ENCODE measurements around the gene ARMC9.

ARMC9 gene

GRCh38 chr2:231207734-231208133 lies 9.3 kb downstream of the ARMC9 start:
- Mint-ChIP-seq H3K4me3 (no peak overlapping the region), H3K4me1 (ENCODE audit: low read depth) (peaks cover 5% of the 10 kb centered on the region), H3K9me3 (no peaks in the 10 kb centered on the region), H3K36me3 (ENCODE audit: low read depth) (no peaks in the 10 kb centered on the region), H3K27me3 (no peaks in the 10 kb centered on the region), H3K27ac (no peak overlapping the region)
- DNase-seq: no peak

GRCh38 chr2:231210782-231211181 lies 12.4 kb downstream of the ARMC9 start:
- H3K9me3 Mint-ChIP-seq: no peaks in the 10 kb centered on the region
- H3K4me1 Mint-ChIP-seq (ENCODE audit: low read depth): peaks cover 5% of the 10 kb centered on the region
- no peak overlapping the region for H3K4me3 Mint-ChIP-seq
- no peak overlapping the region for H3K27ac Mint-ChIP-seq
- no peaks in the 10 kb centered on the region for H3K27me3 Mint-ChIP-seq
- H3K36me3 Mint-ChIP-seq (ENCODE audit: low read depth): no peaks in the 10 kb centered on the region
- DNase-seq: no peak

- no peak overlapping the region for H3K4me3 Mint-ChIP-seq
- no peaks in the 10 kb centered on the region for H3K36me3 Mint-ChIP-seq (ENCODE audit: low read depth)
- no peak overlapping the region for H3K27ac Mint-ChIP-seq
- H3K4me1 Mint-ChIP-seq (ENCODE audit: low read depth): peaks cover 5% of the 10 kb centered on the region
- H3K27me3 Mint-ChIP-seq: no peaks in the 10 kb centered on the region
- no peaks in the 10 kb centered on the region for H3K9me3 Mint-ChIP-seq
- DNase-seq: no peak
Measured at GRCh38 chr2:231211486-231211885, 13.1 kb downstream of the ARMC9 start.

GRCh38 chr2:231212329-231212845 lies 14.0 kb downstream of the ARMC9 start:
- no peak overlapping the region for H3K4me3 Mint-ChIP-seq
- H3K27ac Mint-ChIP-seq: no peak overlapping the region
- no peaks in the 10 kb centered on the region for H3K9me3 Mint-ChIP-seq
- H3K4me1 Mint-ChIP-seq (ENCODE audit: low read depth): peaks cover 5% of the 10 kb centered on the region
- no peaks in the 10 kb centered on the region for H3K27me3 Mint-ChIP-seq
- no peaks in the 10 kb centered on the region for H3K36me3 Mint-ChIP-seq (ENCODE audit: low read depth)
- no peak for DNase-seq

GRCh38 chr2:231213931-231214642 lies 15.7 kb downstream of the ARMC9 start:
- no peaks in the 10 kb centered on the region for H3K27me3 Mint-ChIP-seq
- peaks cover 2% of the 10 kb centered on the region for H3K36me3 Mint-ChIP-seq (ENCODE audit: low read depth)
- peaks cover 5% of the 10 kb centered on the region for H3K4me1 Mint-ChIP-seq (ENCODE audit: low read depth)
- no peaks in the 10 kb centered on the region for H3K9me3 Mint-ChIP-seq
- no peak overlapping the region for H3K4me3 Mint-ChIP-seq
- no peak for DNase-seq
- H3K27ac Mint-ChIP-seq: no peak overlapping the region

- Mint-ChIP-seq H3K4me1 (ENCODE audit: low read depth) (no peaks in the 10 kb centered on the region), H3K27me3 (no peaks in the 10 kb centered on the region), H3K36me3 (ENCODE audit: low read depth) (peaks cover 2% of the 10 kb centered on the region), H3K27ac (no peak overlapping the region), H3K9me3 (no peaks in the 10 kb centered on the region), H3K4me3 (no peak overlapping the region)
- no peak for DNase-seq
Measured at GRCh38 chr2:231218366-231218765, 19.9 kb downstream of the ARMC9 start.

- Mint-ChIP-seq H3K4me1 (ENCODE audit: low read depth) (no peaks in the 10 kb centered on the region), H3K36me3 (ENCODE audit: low read depth) (peaks cover 2% of the 10 kb centered on the region), H3K27me3 (no peaks in the 10 kb centered on the region), H3K9me3 (no peaks in the 10 kb centered on the region), H3K27ac (no peak overlapping the region), H3K4me3 (no peak overlapping the region)
- DNase-seq: no peak
Measured at GRCh38 chr2:231219289-231219688, 20.9 kb downstream of the ARMC9 start.

- no peaks in the 10 kb centered on the region for H3K4me1 Mint-ChIP-seq (ENCODE audit: low read depth)
- no peaks in the 10 kb centered on the region for H3K9me3 Mint-ChIP-seq
- no peak for DNase-seq
- no peaks in the 10 kb centered on the region for H3K27me3 Mint-ChIP-seq
- no peak overlapping the region for H3K4me3 Mint-ChIP-seq
- peaks cover 2% of the 10 kb centered on the region for H3K36me3 Mint-ChIP-seq (ENCODE audit: low read depth)
- H3K27ac Mint-ChIP-seq: no peak overlapping the region
Measured at GRCh38 chr2:231221761-231222160, 23.3 kb downstream of the ARMC9 start.

- DNase-seq: no peak
- Mint-ChIP-seq H3K9me3 (no peaks in the 10 kb centered on the region), H3K4me1 (ENCODE audit: low read depth) (peaks cover 3% of the 10 kb centered on the region), H3K36me3 (ENCODE audit: low read depth) (peaks cover 2% of the 10 kb centered on the region), H3K27ac (no peak overlapping the region), H3K4me3 (no peak overlapping the region), H3K27me3 (no peaks in the 10 kb centered on the region)
Measured at GRCh38 chr2:231222318-231223000, 24.0 kb downstream of the ARMC9 start.

GRCh38 chr2:231223001-231223375 lies 24.6 kb downstream of the ARMC9 start:
- no peak overlapping the region for H3K4me3 Mint-ChIP-seq
- DNase-seq: no peak
- H3K36me3 Mint-ChIP-seq (ENCODE audit: low read depth): peaks cover under 1% of the 10 kb centered on the region
- no peak overlapping the region for H3K27ac Mint-ChIP-seq
- no peaks in the 10 kb centered on the region for H3K9me3 Mint-ChIP-seq
- no peaks in the 10 kb centered on the region for H3K27me3 Mint-ChIP-seq
- peaks cover 3% of the 10 kb centered on the region for H3K4me1 Mint-ChIP-seq (ENCODE audit: low read depth)

GRCh38 chr2:231223458-231223976 lies 25.1 kb downstream of the ARMC9 start:
- H3K27me3 Mint-ChIP-seq: no peaks in the 10 kb centered on the region
- peaks cover 3% of the 10 kb centered on the region for H3K4me1 Mint-ChIP-seq (ENCODE audit: low read depth)
- no peaks in the 10 kb centered on the region for H3K9me3 Mint-ChIP-seq
- H3K27ac Mint-ChIP-seq: no peak overlapping the region
- H3K36me3 Mint-ChIP-seq (ENCODE audit: low read depth): no peaks in the 10 kb centered on the region
- no peak for DNase-seq
- no peak overlapping the region for H3K4me3 Mint-ChIP-seq

GRCh38 chr2:231227310-231228162 lies 29.1 kb downstream of the ARMC9 start:
- no peak for DNase-seq
- Mint-ChIP-seq H3K9me3 (no peaks in the 10 kb centered on the region), H3K27me3 (no peaks in the 10 kb centered on the region), H3K4me3 (no peak overlapping the region), H3K4me1 (ENCODE audit: low read depth) (peaks cover 3% of the 10 kb centered on the region), H3K36me3 (ENCODE audit: low read depth) (no peaks in the 10 kb centered on the region), H3K27ac (no peak overlapping the region)

GRCh38 chr2:231228223-231228622 lies 29.8 kb downstream of the ARMC9 start:
- Mint-ChIP-seq H3K4me1 (ENCODE audit: low read depth) (peaks cover 3% of the 10 kb centered on the region), H3K27me3 (no peaks in the 10 kb centered on the region), H3K9me3 (no peaks in the 10 kb centered on the region), H3K27ac (no peak overlapping the region), H3K4me3 (no peak overlapping the region), H3K36me3 (ENCODE audit: low read depth) (no peaks in the 10 kb centered on the region)
- DNase-seq: no peak

- Mint-ChIP-seq H3K4me1 (ENCODE audit: low read depth) (peaks cover 3% of the 10 kb centered on the region), H3K36me3 (ENCODE audit: low read depth) (no peaks in the 10 kb centered on the region), H3K27ac (no peak overlapping the region), H3K27me3 (no peaks in the 10 kb centered on the region), H3K4me3 (no peak overlapping the region), H3K9me3 (no peaks in the 10 kb centered on the region)
- DNase-seq: no peak
Measured at GRCh38 chr2:231228974-231229529, 30.6 kb downstream of the ARMC9 start.

Measured in activated T-cell treated with anti-CD3 and anti-CD28 coated beads, Interleukin-2, amount 50 U/mL, for 24 hours (primary cell).